ENCODE measurements around the gene FOXJ2.

DNA sequence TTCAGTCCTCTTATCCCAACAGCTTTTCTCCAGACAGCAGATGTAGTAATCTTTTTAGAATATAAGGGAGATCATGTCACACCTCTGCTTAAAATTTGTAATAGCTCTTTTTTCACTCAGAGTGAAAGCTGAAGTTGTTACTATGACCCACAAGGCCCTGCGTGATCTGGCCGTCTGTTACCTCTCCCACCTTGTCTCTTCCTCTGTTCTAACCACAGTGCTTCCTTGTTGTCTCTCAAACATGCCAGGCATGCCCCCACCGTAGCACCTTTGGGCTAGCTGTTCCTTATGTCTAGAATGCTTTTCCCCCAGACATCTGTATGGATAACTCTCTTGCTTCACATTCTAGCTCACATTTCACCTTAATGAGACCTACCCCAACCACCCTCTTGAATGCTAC lies 56.1 kb downstream of the FOXJ2 start:
- no peak for TF ChIP-seq CTCF (IDR thresholded peaks at IDR 0.05)
- no peak for TF ChIP-seq POLR2A (IDR thresholded peaks at IDR 0.05)
